ENCODE data around the gene RAD51C. TPM values are rescaled to one million over a fixed set of nuclear protein-coding genes. Genes with fewer than 3 reads are reported as not detected.

RAD51C gene
- polyA plus RNA-seq, 1 of the 3 experiments (the other 2 are of a cell fraction) = 36.1 TPM

DNA sequence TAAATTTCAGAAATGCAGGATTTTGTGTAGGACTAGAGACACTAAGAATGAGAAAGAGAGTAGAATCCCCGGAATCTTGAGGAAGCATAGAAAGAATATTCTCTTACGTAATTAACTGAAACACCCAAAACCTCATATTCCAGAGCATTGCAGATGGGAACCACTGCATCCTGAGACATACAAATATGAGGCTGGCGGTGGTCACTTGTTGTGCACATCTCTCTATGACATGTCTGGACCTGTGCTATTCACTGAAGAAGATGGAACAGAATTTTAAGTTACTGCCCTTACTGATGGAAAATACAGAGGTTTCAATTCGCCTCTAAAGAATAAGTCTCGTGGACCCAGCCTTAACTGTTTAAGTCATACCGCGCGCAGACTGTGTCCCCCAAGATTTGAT lies 806 bp downstream of the RAD51C start:
- 70% methylated on average over 8 of the region's 8 CpGs for WGBS (ENCODE audit: low lambda C conversion rate)
- Histone ChIP-seq H2AFZ (ENCODE audit: low read depth) (peak overlapping the region; percentile 100), H3K27ac (ENCODE audit: low read depth in 2 of 2, low read length in 1 of 2) (peak overlapping the region; percentile 41 to 85; a peak in 3 of 4 replicates), H3K36me3 (replicated peaks in 1 of 2; ENCODE audit: control insufficient read depth in 1 of 2, insufficient read depth in 2 of 2, low read length in 1 of 2) (peaks cover 0 to 2% of the 10 kb centered on the region in 2 experiments), H3K79me2 (ENCODE audit: insufficient read depth) (peaks cover 15% of the 10 kb centered on the region; the same call in 1 of the 2 replicates), H3F3A (replicated peaks; ENCODE audit: insufficient read depth) (no peaks in the 10 kb centered on the region), H3K27me3 (ENCODE audit: insufficient read depth) (no peaks in the 10 kb centered on the region), H3K4me3 (ENCODE audit: low read depth in 2 of 2, low read length in 1 of 2) (peak overlapping the region; percentile 68 to 71), H3K9me2 (no peaks in the 10 kb centered on the region), H3K9me3 (no peaks in the 10 kb centered on the region), H3K4me1 (ENCODE audit: control insufficient read depth in 1 of 2, insufficient read depth in 2 of 2, low read depth in 1 of 2, low read length in 1 of 2) (peaks cover 10 to 12% of the 10 kb centered on the region in 2 experiments; a peak in 3 of 4 replicates), H4K20me1 (ENCODE audit: insufficient read depth) (no peaks in the 10 kb centered on the region), H3K4me2 (peak overlapping the region; percentile 87), H3K9ac (peak overlapping the region; percentile 64)
- DNase-seq = no peak
- POLR2A ChIA-PET = interaction anchor here (1.4 to 2.2 kb wide), 3 partner anchors 62 to 179 kb away, joined by 7 to 30 read pairs (median 8); partner anchors contain the start of gene MTMR4
- CTCF ChIA-PET = interaction anchor here (1.1 to 2.3 kb wide), 8 partner anchors 10 to 311 kb away, joined by 3 to 11 read pairs (median 6); no protein-coding TSS in a partner anchor
- no peak for TF ChIP-seq TAF1 (IDR thresholded peaks at IDR 0.05; ENCODE audit: borderline replicate concordance, low read depth, low read length)
- TF ChIP-seq NRF1 (IDR thresholded peaks at IDR 0.05; ENCODE audit: low read depth, low read length) = no peak
- TF ChIP-seq IRF3 (IDR thresholded peaks at IDR 0.05; ENCODE audit: low read depth, low read length) = no peak
- TF ChIP-seq FOXM1 (IDR thresholded peaks at IDR 0.05; ENCODE audit: low read depth) = no peak
- TF ChIP-seq, protein P1, sequence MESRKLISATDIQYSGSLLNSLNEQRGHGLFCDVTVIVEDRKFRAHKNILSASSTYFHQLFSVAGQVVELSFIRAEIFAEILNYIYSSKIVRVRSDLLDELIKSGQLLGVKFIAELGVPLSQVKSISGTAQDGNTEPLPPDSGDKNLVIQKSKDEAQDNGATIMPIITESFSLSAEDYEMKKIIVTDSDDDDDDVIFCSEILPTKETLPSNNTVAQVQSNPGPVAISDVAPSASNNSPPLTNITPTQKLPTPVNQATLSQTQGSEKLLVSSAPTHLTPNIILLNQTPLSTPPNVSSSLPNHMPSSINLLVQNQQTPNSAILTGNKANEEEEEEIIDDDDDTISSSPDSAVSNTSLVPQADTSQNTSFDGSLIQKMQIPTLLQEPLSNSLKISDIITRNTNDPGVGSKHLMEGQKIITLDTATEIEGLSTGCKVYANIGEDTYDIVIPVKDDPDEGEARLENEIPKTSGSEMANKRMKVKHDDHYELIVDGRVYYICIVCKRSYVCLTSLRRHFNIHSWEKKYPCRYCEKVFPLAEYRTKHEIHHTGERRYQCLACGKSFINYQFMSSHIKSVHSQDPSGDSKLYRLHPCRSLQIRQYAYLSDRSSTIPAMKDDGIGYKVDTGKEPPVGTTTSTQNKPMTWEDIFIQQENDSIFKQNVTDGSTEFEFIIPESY (IDR thresholded peaks at IDR 0.05; ENCODE audit: borderline replicate concordance, low read depth) = no peak
- TF ChIP-seq, protein P2, sequence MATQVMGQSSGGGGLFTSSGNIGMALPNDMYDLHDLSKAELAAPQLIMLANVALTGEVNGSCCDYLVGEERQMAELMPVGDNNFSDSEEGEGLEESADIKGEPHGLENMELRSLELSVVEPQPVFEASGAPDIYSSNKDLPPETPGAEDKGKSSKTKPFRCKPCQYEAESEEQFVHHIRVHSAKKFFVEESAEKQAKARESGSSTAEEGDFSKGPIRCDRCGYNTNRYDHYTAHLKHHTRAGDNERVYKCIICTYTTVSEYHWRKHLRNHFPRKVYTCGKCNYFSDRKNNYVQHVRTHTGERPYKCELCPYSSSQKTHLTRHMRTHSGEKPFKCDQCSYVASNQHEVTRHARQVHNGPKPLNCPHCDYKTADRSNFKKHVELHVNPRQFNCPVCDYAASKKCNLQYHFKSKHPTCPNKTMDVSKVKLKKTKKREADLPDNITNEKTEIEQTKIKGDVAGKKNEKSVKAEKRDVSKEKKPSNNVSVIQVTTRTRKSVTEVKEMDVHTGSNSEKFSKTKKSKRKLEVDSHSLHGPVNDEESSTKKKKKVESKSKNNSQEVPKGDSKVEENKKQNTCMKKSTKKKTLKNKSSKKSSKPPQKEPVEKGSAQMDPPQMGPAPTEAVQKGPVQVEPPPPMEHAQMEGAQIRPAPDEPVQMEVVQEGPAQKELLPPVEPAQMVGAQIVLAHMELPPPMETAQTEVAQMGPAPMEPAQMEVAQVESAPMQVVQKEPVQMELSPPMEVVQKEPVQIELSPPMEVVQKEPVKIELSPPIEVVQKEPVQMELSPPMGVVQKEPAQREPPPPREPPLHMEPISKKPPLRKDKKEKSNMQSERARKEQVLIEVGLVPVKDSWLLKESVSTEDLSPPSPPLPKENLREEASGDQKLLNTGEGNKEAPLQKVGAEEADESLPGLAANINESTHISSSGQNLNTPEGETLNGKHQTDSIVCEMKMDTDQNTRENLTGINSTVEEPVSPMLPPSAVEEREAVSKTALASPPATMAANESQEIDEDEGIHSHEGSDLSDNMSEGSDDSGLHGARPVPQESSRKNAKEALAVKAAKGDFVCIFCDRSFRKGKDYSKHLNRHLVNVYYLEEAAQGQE (IDR thresholded peaks at IDR 0.05; ENCODE audit: low read depth, low read length) = no peak
- TF ChIP-seq RXRA (IDR thresholded peaks at IDR 0.05; ENCODE audit: borderline replicate concordance, low read depth) = no peak
- TF ChIP-seq GABPA (IDR thresholded peaks at IDR 0.05; ENCODE audit: low read depth) = no peak
- no peak for TF ChIP-seq NFIC (IDR thresholded peaks at IDR 0.05; ENCODE audit: borderline replicate concordance)
- TF ChIP-seq, protein P3, sequence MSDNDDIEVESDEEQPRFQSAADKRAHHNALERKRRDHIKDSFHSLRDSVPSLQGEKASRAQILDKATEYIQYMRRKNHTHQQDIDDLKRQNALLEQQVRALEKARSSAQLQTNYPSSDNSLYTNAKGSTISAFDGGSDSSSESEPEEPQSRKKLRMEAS (IDR thresholded peaks at IDR 0.05; ENCODE audit: low read depth) = no peak
- TF ChIP-seq, protein P4, sequence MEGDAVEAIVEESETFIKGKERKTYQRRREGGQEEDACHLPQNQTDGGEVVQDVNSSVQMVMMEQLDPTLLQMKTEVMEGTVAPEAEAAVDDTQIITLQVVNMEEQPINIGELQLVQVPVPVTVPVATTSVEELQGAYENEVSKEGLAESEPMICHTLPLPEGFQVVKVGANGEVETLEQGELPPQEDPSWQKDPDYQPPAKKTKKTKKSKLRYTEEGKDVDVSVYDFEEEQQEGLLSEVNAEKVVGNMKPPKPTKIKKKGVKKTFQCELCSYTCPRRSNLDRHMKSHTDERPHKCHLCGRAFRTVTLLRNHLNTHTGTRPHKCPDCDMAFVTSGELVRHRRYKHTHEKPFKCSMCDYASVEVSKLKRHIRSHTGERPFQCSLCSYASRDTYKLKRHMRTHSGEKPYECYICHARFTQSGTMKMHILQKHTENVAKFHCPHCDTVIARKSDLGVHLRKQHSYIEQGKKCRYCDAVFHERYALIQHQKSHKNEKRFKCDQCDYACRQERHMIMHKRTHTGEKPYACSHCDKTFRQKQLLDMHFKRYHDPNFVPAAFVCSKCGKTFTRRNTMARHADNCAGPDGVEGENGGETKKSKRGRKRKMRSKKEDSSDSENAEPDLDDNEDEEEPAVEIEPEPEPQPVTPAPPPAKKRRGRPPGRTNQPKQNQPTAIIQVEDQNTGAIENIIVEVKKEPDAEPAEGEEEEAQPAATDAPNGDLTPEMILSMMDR (IDR thresholded peaks at IDR 0.05) = no peak
- no peak for TF ChIP-seq TEAD4 (IDR thresholded peaks at IDR 0.05; ENCODE audit: borderline replicate concordance, insufficient read depth)
